Panc1 (cell line): ENCODE data around the gene KRT5. TPM values are rescaled to one million over a fixed set of nuclear protein-coding genes. Genes with fewer than 3 reads are reported as not detected.

ENCODE experiments used
- ATAC-seq: fragments of 200-7000 bp; cut with Tn5 transposase; 2 replicates; pipeline ENCODE4 v1.9.1; 2020; ENCODE audit warnings: mild to moderate bottlenecking, moderate library complexity
- BruUV-seq: library from RNA; stranded (reverse); fragments of 400-500 nt; replicated peaks from 2 replicates; lab custom pipeline; 2021; lab: Mats Ljungman, UMichigan
- CTCF ChIA-PET: fragments of 300-600 bp; sonication (Branson Sonifier 250); formaldehyde crosslinking; loops from one replicate; lab custom pipeline; 2022; ENCODE audit warnings: antibody characterized with exemption; lab: Charles Lee
- POLR2A ChIA-PET: fragments of 300-600 bp; sonication (Branson Sonifier 250); formaldehyde crosslinking; loops from one replicate; lab custom pipeline; 2022; ENCODE audit warnings: antibody characterized with exemption; lab: Charles Lee
- DNase-seq: peaks from one replicate; pipeline ENCODE4 v3.0.0-alpha.2; 2010; ENCODE audit warnings: low read depth, low spot score
- H3K27ac ChIP-seq: 2 replicates; pipeline ENCODE4 v1.5.1; 2011; ENCODE audit warnings: mild to moderate bottlenecking, low read length, inconsistent platforms
- H3K27me3 ChIP-seq: fragments of 200-500 bp; sonication (Bioruptor generic); 2 replicates; pipeline ENCODE4 v1.6.0; 2014; ENCODE audit warnings: low read length, inconsistent platforms; ENCODE audit not compliant: control insufficient read depth, insufficient read depth
- H3K36me3 ChIP-seq: fragments of 200-500 bp; sonication (Bioruptor generic); 2 replicates; pipeline ENCODE4 v1.5.1; 2014; ENCODE audit warnings: inconsistent platforms, mild to moderate bottlenecking, low read length, moderate library complexity; ENCODE audit not compliant: control insufficient read depth, insufficient read depth
- H3K4me1 ChIP-seq: 2 replicates; pipeline ENCODE4 v1.5.1; 2011; ENCODE audit warnings: inconsistent platforms, mild to moderate bottlenecking, low read length, moderate library complexity; ENCODE audit not compliant: control insufficient read depth, insufficient read depth
- H3K4me3 ChIP-seq, 2 experiments: 2 replicates each; pipeline ENCODE4 v1.5.1; 2011 to 2012; ENCODE audit warnings: low read depth in 2 of 2, low read length in 2 of 2, mild to moderate bottlenecking in 2 of 2, inconsistent platforms in 1 of 2, moderate library complexity in 1 of 2
- H3K9me3 ChIP-seq: fragments of 200-500 bp; sonication (Bioruptor generic); 2 replicates; pipeline ENCODE4 v1.5.1; 2014; ENCODE audit warnings: low read depth, mild to moderate bottlenecking, inconsistent platforms, low read length, moderate library complexity; ENCODE audit not compliant: control insufficient read depth, insufficient read depth
- CTCF ChIP-seq: fragments of 450-650 bp; IDR thresholded peaks from 2 replicates; pipeline ENCODE4 v1.5.1; 2017; ENCODE audit warnings: mild to moderate bottlenecking
- POLR2AphosphoS5 ChIP-seq: IDR thresholded peaks from 2 replicates; pipeline ENCODE4 v1.6.1; 2012; ENCODE audit warnings: mild to moderate bottlenecking, low read depth, low read length, moderate library complexity
- REST ChIP-seq, 2 experiments: IDR thresholded peaks; 2 replicates each; pipeline ENCODE4 v1.6.1; 2011 to 2012; ENCODE audit warnings: low read depth in 2 of 2, control low read depth in 1 of 2, low read length in 1 of 2, mild to moderate bottlenecking in 1 of 2, moderate library complexity in 1 of 2; ENCODE audit not compliant: insufficient read depth in 1 of 2
- SIN3A ChIP-seq: IDR thresholded peaks from 2 replicates; pipeline ENCODE4 v1.6.1; 2012; ENCODE audit warnings: low read depth, mild to moderate bottlenecking, low read length, moderate library complexity, borderline replicate concordance; ENCODE audit not compliant: insufficient read depth
- TCF7L2 ChIP-seq: IDR thresholded peaks from 2 replicates; pipeline ENCODE4 v1.6.1; 2011; ENCODE audit warnings: mild to moderate bottlenecking, low read depth, low read length, inconsistent platforms
- in situ Hi-C: cut with HindIII; loops from 2 replicates; pipeline ENCODE4 v1.10.0; 2016; ENCODE audit warnings: low sequenced_read_pairs, low pct_unique_long_range_greater_than_20kb
- intact Hi-C: fragments of 100-400 bp; cut with micrococcal nuclease; formaldehyde crosslinking; loops from one replicate; pipeline ENCODE4 v1.10.0; 2022; ENCODE audit not compliant: unreplicated experiment
- total RNA-seq: library from RNA; stranded (reverse); gene quantifications from one replicate; pipeline ENCODE4 v1.2.1, GENCODE V29; 2021; ENCODE audit not compliant: unreplicated experiment

The KRT5 gene
- total RNA-seq, 1 experiment from 2014 or later = not detected

GRCh38 chr12:52496054-52496453 is 24.1 kb downstream of the KRT5 start:
- H3K9me3 ChIP-seq = no peaks in the 10 kb centered on the region
- DNase-seq (no peak), ATAC-seq (no peak)
- ChIA-PET CTCF (no interaction called here), POLR2A (no interaction called here)
- no peaks in the 10 kb centered on the region for H3K4me1 ChIP-seq
- H3K27ac ChIP-seq = no peak overlapping the region
- TF ChIP-seq REST (IDR thresholded peaks at IDR 0.05; ENCODE audit: insufficient read depth in 1 of 2, low read depth in 2 of 2, low read length in 1 of 2) (no peak), CTCF (no peak), TCF7L2 (no peak), SIN3A (no peak), POLR2AphosphoS5 (no peak)
- H3K36me3 ChIP-seq = no peaks in the 10 kb centered on the region
- BruUV-seq = no TSS peak
- in situ Hi-C loops = no loop called here
- peaks cover 9% of the 10 kb centered on the region; the same call in 1 of the 2 replicates for H3K27me3 ChIP-seq
- intact Hi-C loops = no loop called here
- no peak overlapping the region for H3K4me3 ChIP-seq

- in situ Hi-C loops (no loop called here), intact Hi-C loops (no loop called here)
- DNase-seq = no peak
- POLR2A ChIA-PET = no interaction called here
- TF ChIP-seq SIN3A = no peak
- TF ChIP-seq TCF7L2 = no peak
- no peak for TF ChIP-seq REST (IDR thresholded peaks at IDR 0.05; ENCODE audit: insufficient read depth in 1 of 2, low read depth in 2 of 2, low read length in 1 of 2)
- no peak for TF ChIP-seq CTCF
- no peak for TF ChIP-seq POLR2AphosphoS5
- no peaks in the 10 kb centered on the region for H3K36me3 ChIP-seq
- H3K9me3 ChIP-seq = no peaks in the 10 kb centered on the region
- no peak overlapping the region for H3K4me3 ChIP-seq
- no peaks in the 10 kb centered on the region for H3K4me1 ChIP-seq
- CTCF ChIA-PET = no interaction called here
- BruUV-seq = no TSS peak
- no peak overlapping the region for H3K27ac ChIP-seq
- no peak for ATAC-seq
- peaks cover 9% of the 10 kb centered on the region; the same call in 1 of the 2 replicates for H3K27me3 ChIP-seq
These were observed 24.8 kb downstream of the KRT5 start for GRCh38 chr12:52495389-52495788.
